OCI-LY1 (cell line): Measurements from ENCODE around the gene MRI1.

ENCODE experiments used
- CTCF ChIP-seq: fragments of 200-600 bp; sonication (generic), shearing (Covaris generic); IDR thresholded peaks from 2 replicates; pipeline ENCODE4 v1.5.1; 2017; ENCODE audit warnings: mild to moderate bottlenecking, antibody characterized with exemption, low read length, moderate library complexity, mixed read lengths
- EZH2 ChIP-seq: fragments of 200-600 bp; sonication (generic), shearing (Covaris generic); IDR thresholded peaks from 2 replicates; pipeline ENCODE4 v1.8.0; 2017; ENCODE audit warnings: borderline replicate concordance, mixed run types, mild to moderate bottlenecking, antibody characterized with exemption, low read length, moderate library complexity, mixed read lengths

GRCh38 chr19:13821292-13821691 lies 57.0 kb downstream of the MRI1 start:
- TF ChIP-seq EZH2 (no peak), CTCF (no peak)
